ELF-1 (cell line): Measurements from ENCODE around the gene AFAP1.

Experiments
- DNase-seq: peaks from one replicate; pipeline ENCODE4 v3.0.0-alpha.2; 2016; ENCODE audit warnings: low read depth, low spot score

AFAP1 gene

GRCh38 chr4:7804756-7805385, 134.8 kb downstream of the AFAP1 start:
- peak; percentile 6 for DNase-seq

- DNase-seq: peak; percentile 87
Observed at GRCh38 chr4:7803992-7804755, 135.5 kb downstream of the AFAP1 start.

- no peak for DNase-seq
Observed at GRCh38 chr4:7803371-7803770, 136.3 kb downstream of the AFAP1 start.

- peak; percentile 89 for DNase-seq
Observed at GRCh38 chr4:7802093-7802726, 137.5 kb downstream of the AFAP1 start.

- no peak for DNase-seq
Observed at GRCh38 chr4:7801641-7802040, 138.0 kb downstream of the AFAP1 start.

- no peak for DNase-seq
Observed at GRCh38 chr4:7801001-7801400, 138.7 kb downstream of the AFAP1 start.

- no peak for DNase-seq
Observed at GRCh38 chr4:7800410-7800809, 139.3 kb downstream of the AFAP1 start.

- DNase-seq: no peak
Observed at GRCh38 chr4:7799736-7800135, 139.9 kb downstream of the AFAP1 start.

- no peak for DNase-seq
Observed at GRCh38 chr4:7799306-7799705, 140.4 kb downstream of the AFAP1 start.

GRCh38 chr4:7798178-7798995, 141.3 kb downstream of the AFAP1 start:
- DNase-seq: no peak

- no peak for DNase-seq
Observed at GRCh38 chr4:7797330-7797729, 142.3 kb downstream of the AFAP1 start.

- DNase-seq: no peak
Observed at GRCh38 chr4:7795983-7796382, 143.7 kb downstream of the AFAP1 start.

GRCh38 chr4:7793186-7793585, 146.5 kb downstream of the AFAP1 start:
- DNase-seq: no peak

GRCh38 chr4:7792616-7793015, 147.0 kb downstream of the AFAP1 start:
- no peak for DNase-seq

- DNase-seq: no peak
Observed at GRCh38 chr4:7790999-7791398, 148.7 kb downstream of the AFAP1 start.

GRCh38 chr4:7790023-7790422, 149.6 kb downstream of the AFAP1 start:
- no peak for DNase-seq

GRCh38 chr4:7788694-7789425, 150.8 kb downstream of the AFAP1 start:
- DNase-seq: no peak

- no peak for DNase-seq
Observed at GRCh38 chr4:7788193-7788592, 151.5 kb downstream of the AFAP1 start.

GRCh38 chr4:7787681-7788141, 151.9 kb downstream of the AFAP1 start:
- DNase-seq: no peak

- DNase-seq: no peak
Observed at GRCh38 chr4:7787067-7787466, 152.6 kb downstream of the AFAP1 start.

GRCh38 chr4:7786517-7786916, 153.1 kb downstream of the AFAP1 start:
- DNase-seq: no peak
